Stimulated activated CD8-positive, alpha-beta memory T cell treated with anti-CD3 and anti-CD28 coated beads, Interleukin-12 subunit alpha, Interleukin-12 subunit beta, amount 100 ng/mL, for 24 hours (primary cell): ENCODE results near the gene CSNK1A1L.

Experiments
- DNase-seq: peaks from one replicate; pipeline ENCODE4 v3.0.0-alpha.2; 2020; ENCODE audit errors: extremely low read depth

CSNK1A1L gene

GRCh38 chr13:37105251-37105714, at the start of gene CSNK1A1L:
TSS of gene CSNK1A1L (minus strand) at chr13:37105664. CDS start at chr13:37105256, 408 bp downstream.
- DNase-seq: no peak

GRCh38 chr13:37149380-37149779, 43.9 kb upstream of the CSNK1A1L start:
- no peak for DNase-seq

- DNase-seq: no peak
These were observed 43.0 kb upstream of the CSNK1A1L start for GRCh38 chr13:37148501-37148900.

GRCh38 chr13:37144661-37145060, 39.2 kb upstream of the CSNK1A1L start:
- DNase-seq: no peak

GRCh38 chr13:37143911-37144310, 38.4 kb upstream of the CSNK1A1L start:
- DNase-seq: no peak

GRCh38 chr13:37142877-37143276, 37.4 kb upstream of the CSNK1A1L start:
- no peak for DNase-seq

GRCh38 chr13:37141011-37141410, 35.5 kb upstream of the CSNK1A1L start:
- DNase-seq: no peak

GRCh38 chr13:37139356-37139755, 33.9 kb upstream of the CSNK1A1L start:
- DNase-seq: no peak

- no peak for DNase-seq
These were observed 33.5 kb upstream of the CSNK1A1L start for GRCh38 chr13:37138926-37139325.

GRCh38 chr13:37138169-37138568, 32.7 kb upstream of the CSNK1A1L start:
- DNase-seq: no peak

GRCh38 chr13:37136633-37137032, 31.2 kb upstream of the CSNK1A1L start:
- no peak for DNase-seq

- DNase-seq: no peak
These were observed 30.7 kb upstream of the CSNK1A1L start for GRCh38 chr13:37136187-37136586.

GRCh38 chr13:37134411-37135041, 29.1 kb upstream of the CSNK1A1L start:
- DNase-seq: no peak

- no peak for DNase-seq
These were observed 26.7 kb upstream of the CSNK1A1L start for GRCh38 chr13:37132211-37132610.

- no peak for DNase-seq
These were observed 25.6 kb upstream of the CSNK1A1L start for GRCh38 chr13:37131092-37131491.

- DNase-seq: no peak
These were observed 24.4 kb upstream of the CSNK1A1L start for GRCh38 chr13:37129866-37130265.

GRCh38 chr13:37127691-37128241, 22.3 kb upstream of the CSNK1A1L start:
- no peak for DNase-seq

- no peak for DNase-seq
These were observed 17.9 kb upstream of the CSNK1A1L start for GRCh38 chr13:37123337-37123736.

- no peak for DNase-seq
These were observed 12.6 kb upstream of the CSNK1A1L start for GRCh38 chr13:37118016-37118415.

GRCh38 chr13:37114250-37114649, 8.8 kb upstream of the CSNK1A1L start:
- no peak for DNase-seq

GRCh38 chr13:37113534-37113933, 8.1 kb upstream of the CSNK1A1L start:
- no peak for DNase-seq

- DNase-seq: no peak
These were observed 3.7 kb upstream of the CSNK1A1L start for GRCh38 chr13:37109051-37109678.

GRCh38 chr13:37107868-37108267, 2.4 kb upstream of the CSNK1A1L start:
- no peak for DNase-seq
